ENCODE measurements around the gene RASA3. TPM values are rescaled to one million over a fixed set of nuclear protein-coding genes. Genes with fewer than 3 reads are reported as not detected.

The RASA3 gene
- total and polyA plus RNA-seq, 10 of the 15 experiments (the other 5 are each of a cell fraction or from before 2014, with no cell fraction given) = 0.79 to 33.9 (median 17.6) TPM

GRCh38 chr13:114099918-114100445, 32.4 kb downstream of the RASA3 start:
- no peak for TF ChIP-seq IKZF1 (conservative IDR thresholded peaks at IDR 0.05)
- no peak for TF ChIP-seq JUND (IDR thresholded peaks at IDR 0.05; ENCODE audit: low read depth, low read length)
- TF ChIP-seq TARDBP (IDR thresholded peaks at IDR 0.05; ENCODE audit: borderline replicate concordance) = no peak
- TF ChIP-seq ZNF622 (IDR thresholded peaks at IDR 0.05) = no peak
- TF ChIP-seq SMAD5 (IDR thresholded peaks at IDR 0.05; ENCODE audit: low read depth) = no peak
- TF ChIP-seq RFX5 (IDR thresholded peaks at IDR 0.05; ENCODE audit: low read depth, low read length) = no peak
- no peak for TF ChIP-seq POLR2AphosphoS5 (IDR thresholded peaks at IDR 0.05; ENCODE audit: low read length)
- TF ChIP-seq NFYB (IDR thresholded peaks at IDR 0.05; ENCODE audit: insufficient read depth, low read depth, low read length) = no peak
- TF ChIP-seq MEF2A (IDR thresholded peaks at IDR 0.05; ENCODE audit: insufficient read depth, low read depth, low read length) = no peak
- TF ChIP-seq NFXL1 (IDR thresholded peaks at IDR 0.05; ENCODE audit: borderline replicate concordance) = no peak
- TF ChIP-seq BACH1 (IDR thresholded peaks at IDR 0.05; ENCODE audit: borderline replicate concordance) = no peak
- no peak for TF ChIP-seq NR2C2 (IDR thresholded peaks at IDR 0.05; ENCODE audit: borderline replicate concordance, control insufficient read depth, insufficient read length, low read depth)
- TF ChIP-seq PBX3 (IDR thresholded peaks at IDR 0.05; ENCODE audit: insufficient replicate concordance, low read depth, low read length) = no peak
- TF ChIP-seq KLF5 (IDR thresholded peaks at IDR 0.05; ENCODE audit: partially characterized antibody) = no peak
- no peak for TF ChIP-seq LARP7 (IDR thresholded peaks at IDR 0.05)
- TF ChIP-seq ETV6 (conservative IDR thresholded peaks at IDR 0.05 in 1 of 2, IDR thresholded peaks at IDR 0.05 in 1 of 2; ENCODE audit: borderline replicate concordance in 1 of 2, low read depth in 1 of 2) = no peak
- no peak for TF ChIP-seq POLR2A (IDR thresholded peaks at IDR 0.05; ENCODE audit: low read depth, low read length)
- TF ChIP-seq EZH2 (IDR thresholded peaks at IDR 0.05; ENCODE audit: borderline replicate concordance, control insufficient read depth, low read depth, low read length) = no peak
- WGBS (ENCODE audit: insufficient coverage, insufficient replicate concordance, low lambda C conversion rate, missing lambda C conversion rate) = 87% methylated on average over 25 of the region's 25 CpGs
- no peaks in the 10 kb centered on the region; the same call in 2 of the 3 replicates for H3K9me3 ChIP-seq (replicated peaks; ENCODE audit: control insufficient read depth, insufficient read depth, low read length)
- no peak overlapping the region for H2AFZ ChIP-seq (ENCODE audit: control insufficient read depth, low read depth, low read length)
- POLR2A ChIA-PET = no interaction called here
- no peak for DNase-seq (ENCODE audit: low read depth, low spot score)
- H3K36me3 ChIP-seq (ENCODE audit: control insufficient read depth in 2 of 2, insufficient read depth in 2 of 2, low read length in 1 of 2) = peaks cover 0 to 1% of the 10 kb centered on the region in 2 experiments; a peak in 2 of 4 replicates
- 0 out of 2 replicates have a peak, but pooled peaks cover 4% of the 10 kb centered on the region for H4K20me1 ChIP-seq (ENCODE audit: control insufficient read depth, insufficient read depth)
- no peak overlapping the region for H3K9ac ChIP-seq (ENCODE audit: control insufficient read depth, insufficient read depth, low read length)
- no TSS peak for BruUV-seq (replicated peaks)
- H3K4me3 ChIP-seq = no peak overlapping the region
- peak; percentile 18 for ATAC-seq
- CTCF ChIA-PET = no interaction called here
- H3K4me1 ChIP-seq (ENCODE audit: control insufficient read depth, insufficient read depth, low read length) = no peaks in the 10 kb centered on the region; the same call in 1 of the 2 replicates
- no peak overlapping the region for H3K27ac ChIP-seq (ENCODE audit: control insufficient read depth, insufficient read depth)
- no peaks in the 10 kb centered on the region; the same call in 1 of the 2 replicates for H3K79me2 ChIP-seq (ENCODE audit: control insufficient read depth, insufficient read depth, low read length)
- H3K27me3 ChIP-seq (replicated peaks in 1 of 2; ENCODE audit: control insufficient read depth in 2 of 2, insufficient read depth in 2 of 2, low read length in 1 of 2) = no peaks in the 10 kb centered on the region
- intact Hi-C loops (cut with micrococcal nuclease; ENCODE audit: unreplicated experiment) = no loop called here
- no peak for FAIRE-seq
- in situ Hi-C loops (cut with MboI) = no loop called here
- SMC1A ChIA-PET (ENCODE audit: uncharacterized antibody, unreplicated experiment) = no interaction called here
- no peak overlapping the region for H3K4me2 ChIP-seq (ENCODE audit: control insufficient read depth, insufficient read depth)
- RAD21 ChIA-PET (ENCODE audit: unreplicated experiment) = no interaction called here

Measured in GM12878 (cell line).